Cardiac septum (tissue), 1 donor: ENCODE data around the gene PRRC2B. TPM values are rescaled to one million over a fixed set of nuclear protein-coding genes. Genes with fewer than 3 reads are reported as not detected.
"Not testable (repeated sequence)": the region's sequence is repeated elsewhere in the genome, so short reads cannot be mapped to it uniquely, and the experiment has no call there.

Source experiments
- DNase-seq: peaks from one replicate; pipeline ENCODE4 v3.0.0-alpha.2; 2020; ENCODE audit warnings: low spot score
- intact Hi-C: fragments of 100-400 bp; cut with DNase I; formaldehyde crosslinking; loops from one replicate; pipeline ENCODE4 v1.14.0; 2022
- total RNA-seq: library from RNA; stranded (reverse); fragmentation: NEBNext Ultra II Directional; extraction: Animal tissue kit (Norgen Biotek cat#: 25700); gene quantifications from one replicate; pipeline ENCODE4 v1.2.1, GENCODE V29; 2021
- donor health status: DM: no; HTN: no; CAD: no.

The PRRC2B gene
- total RNA-seq, 1 donor from 2014 or later: 151 TPM

DNA sequence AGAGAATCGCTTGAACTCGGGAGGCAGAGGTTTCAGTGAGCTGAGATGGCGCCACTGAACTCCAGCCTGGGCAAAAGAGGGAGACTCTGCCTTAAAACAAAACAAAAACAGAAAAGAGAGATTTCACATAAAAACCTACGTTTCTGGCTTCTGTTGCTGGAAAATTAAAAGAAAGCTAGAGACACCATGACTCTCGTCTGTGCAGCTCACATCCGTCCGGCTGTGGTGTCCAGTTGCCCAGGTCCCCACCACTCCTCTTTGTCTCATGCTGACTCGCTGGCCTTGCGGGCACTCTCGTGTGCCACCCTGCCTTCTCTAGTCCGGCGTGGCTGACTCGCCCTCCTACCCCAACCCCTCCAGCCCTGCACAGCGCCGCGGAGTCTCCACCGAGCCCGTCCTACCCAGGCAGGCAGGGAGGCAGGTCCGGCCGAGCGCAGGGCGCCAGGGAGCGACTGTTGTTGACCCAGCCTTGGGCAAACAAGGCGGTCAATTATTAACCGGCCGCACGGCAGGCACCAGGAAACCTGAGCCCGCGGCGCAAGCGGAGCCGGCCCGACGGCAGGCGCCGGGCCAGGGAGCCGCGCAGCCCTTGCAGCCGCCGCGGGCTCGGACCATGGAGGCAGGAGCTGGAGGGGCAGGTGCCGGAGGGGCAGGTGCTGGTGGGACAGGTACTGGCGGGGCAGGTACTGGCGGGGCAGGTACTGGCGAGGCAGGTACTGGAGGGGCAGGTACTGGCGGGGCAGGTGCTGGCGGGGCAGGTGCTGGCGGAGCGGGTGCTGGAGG is 151.3 kb downstream of the PRRC2B start, which contains the start of gene PRRT1B:
Gene PRRT1B, plus strand, starts transcription at position 521 of the 783 bp plus-strand sequence. Its CDS starts 93 bp downstream, at position 614.
- intact Hi-C loops: no loop called here
- no peak for DNase-seq

DNA sequence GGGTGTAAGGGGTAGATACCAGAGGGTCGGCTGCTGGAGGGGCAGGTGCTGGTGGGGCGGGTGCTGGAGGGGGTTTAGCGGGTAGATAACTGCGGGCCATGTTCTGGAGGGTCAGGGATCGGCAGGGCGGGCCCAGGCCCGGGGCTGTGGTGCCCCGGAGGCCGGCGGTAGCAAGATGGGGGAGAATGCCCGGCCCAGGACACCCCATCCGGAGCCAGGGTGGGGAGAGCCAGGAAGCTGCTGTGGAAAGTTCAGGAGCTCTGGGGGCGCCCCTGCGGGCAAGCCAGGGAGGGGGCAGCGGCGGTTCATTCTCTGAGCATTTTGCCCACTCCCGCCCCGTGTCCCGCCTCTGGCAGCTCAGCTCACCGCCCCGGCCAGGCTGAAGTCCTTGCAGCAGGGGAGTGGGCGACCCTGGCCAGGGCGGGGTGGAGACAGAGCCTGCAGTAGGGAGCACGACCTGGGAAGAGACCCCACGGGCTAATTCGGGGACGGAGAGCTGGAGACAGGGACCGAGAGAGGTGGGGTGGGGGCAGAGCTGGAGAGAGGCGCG is 152.0 kb downstream of the PRRC2B start:
- intact Hi-C loops: no loop called here
- DNase-seq: no peak

DNA sequence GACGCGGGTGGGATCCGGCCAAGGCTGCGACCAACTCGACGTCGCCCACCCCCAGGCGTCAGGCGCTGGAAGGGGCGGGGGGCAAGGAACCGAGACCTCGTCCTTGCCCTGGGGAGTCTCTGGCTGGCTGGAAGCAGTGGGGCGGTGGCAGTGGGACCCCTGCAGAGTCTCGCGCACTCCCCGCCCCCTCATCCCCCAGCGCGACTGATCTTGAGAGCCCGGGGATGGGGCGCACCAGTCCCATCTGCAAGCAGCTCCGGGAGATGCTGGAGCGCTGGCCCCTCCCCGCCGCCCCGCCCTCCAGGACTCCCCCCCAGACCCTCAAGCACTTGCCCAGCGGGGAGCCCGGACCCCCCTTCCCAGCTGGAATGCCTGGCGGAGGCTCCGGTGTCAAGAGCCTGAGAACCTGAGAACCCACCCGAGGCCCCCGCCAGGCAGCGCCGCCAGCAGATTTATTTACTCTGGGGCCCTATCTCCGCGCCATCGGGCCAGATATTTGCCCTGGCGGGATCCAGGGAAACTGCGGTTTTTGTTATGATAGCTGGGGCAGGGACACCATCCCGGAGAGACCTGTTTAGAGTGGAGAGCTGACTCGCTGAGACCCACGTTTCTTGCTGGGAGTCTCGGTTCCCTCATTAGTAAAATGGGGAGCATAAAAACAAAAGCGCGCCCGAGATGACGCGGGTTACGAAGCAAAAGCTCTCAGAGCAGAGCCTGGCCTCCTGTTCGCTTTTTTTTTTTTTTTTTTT is 152.6 kb downstream of the PRRC2B start:
- intact Hi-C loops: no loop called here

DNA sequence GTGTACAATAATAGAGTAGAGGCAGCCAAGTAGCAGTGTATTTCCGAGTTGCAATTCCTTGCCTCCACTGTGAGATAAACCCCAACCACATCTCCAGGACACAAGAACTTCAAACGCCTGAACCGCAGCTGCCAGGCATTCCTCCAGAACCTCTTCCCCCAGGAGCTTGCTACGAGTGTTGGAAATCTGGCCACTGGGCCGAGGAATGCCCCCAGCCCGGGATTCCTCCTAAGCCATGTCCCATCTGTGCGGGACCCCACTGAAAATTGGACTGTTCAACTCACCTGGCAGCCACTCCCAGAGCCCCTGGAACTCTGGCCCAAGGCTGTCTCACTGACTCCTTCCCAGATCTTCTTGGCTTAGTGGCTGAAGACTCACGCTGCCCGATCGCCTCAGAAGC is 155.3 kb downstream of the PRRC2B start:
- DNase-seq, intact Hi-C loops: not testable (repeated sequence)

More for the DNA sequence above, 152.6 kb downstream of the PRRC2B start:
- DNase-seq: no peak

Other genes with a start within 250 kb of the PRRC2B start
- 27.2 TPM for gene FAM78A, start 117.6 kb upstream of the PRRC2B start, total RNA-seq
- 78.7 TPM for gene PLPP7, start 104.4 kb upstream of the PRRC2B start, total RNA-seq
- gene POMT1, start 108.8 kb downstream of the PRRC2B start, total RNA-seq: 24.6 TPM
- 23.9 TPM for gene UCK1, start 137.2 kb downstream of the PRRC2B start, total RNA-seq
- gene PRRT1B, start 151.4 kb downstream of the PRRC2B start, total RNA-seq: not detected